HEK293T (cell line): ENCODE measurements around the gene SPDYE6.

ENCODE experiments used
- BHLHE40 ChIP-seq: fragments of 450-650 bp; IDR thresholded peaks from 2 replicates; pipeline ENCODE4 v1.6.1; 2016; ENCODE audit warnings: mild to moderate bottlenecking, moderate library complexity, borderline replicate concordance
- CTBP1 ChIP-seq: fragments of 450-650 bp; IDR thresholded peaks from 2 replicates; pipeline ENCODE4 v1.6.1; 2016; ENCODE audit warnings: borderline replicate concordance
- FOXA1 ChIP-seq: fragments of 450-650 bp; IDR thresholded peaks from 2 replicates; pipeline ENCODE4 v1.6.1; 2016; ENCODE audit warnings: mild to moderate bottlenecking
- FOXM1 ChIP-seq: fragments of 450-650 bp; IDR thresholded peaks from 2 replicates; pipeline ENCODE4 v1.6.1; 2017; ENCODE audit warnings: mild to moderate bottlenecking, borderline replicate concordance
- HDGF ChIP-seq: fragments of 450-650 bp; IDR thresholded peaks from 2 replicates; pipeline ENCODE4 v1.6.1; 2017; ENCODE audit warnings: antibody characterized with exemption, borderline replicate concordance
- LEF1 ChIP-seq: fragments of 450-650 bp; IDR thresholded peaks from 2 replicates; pipeline ENCODE4 v1.6.1; 2017; ENCODE audit warnings: mild to moderate bottlenecking, borderline replicate concordance
- NFRKB ChIP-seq: fragments of 450-650 bp; IDR thresholded peaks from 2 replicates; pipeline ENCODE4 v1.6.1; 2016; ENCODE audit warnings: mild to moderate bottlenecking, moderate library complexity
- SP1 ChIP-seq: fragments of 450-650 bp; IDR thresholded peaks from 2 replicates; pipeline ENCODE4 v1.6.1; 2017
- ZNF384 ChIP-seq: fragments of 450-650 bp; IDR thresholded peaks from 2 replicates; pipeline ENCODE4 v1.6.1; 2016
- TF ChIP-seq, protein P1 (sequence below): fragments of 450-650 bp; IDR thresholded peaks from 2 replicates; pipeline ENCODE4 v1.6.1; 2016

DNA sequence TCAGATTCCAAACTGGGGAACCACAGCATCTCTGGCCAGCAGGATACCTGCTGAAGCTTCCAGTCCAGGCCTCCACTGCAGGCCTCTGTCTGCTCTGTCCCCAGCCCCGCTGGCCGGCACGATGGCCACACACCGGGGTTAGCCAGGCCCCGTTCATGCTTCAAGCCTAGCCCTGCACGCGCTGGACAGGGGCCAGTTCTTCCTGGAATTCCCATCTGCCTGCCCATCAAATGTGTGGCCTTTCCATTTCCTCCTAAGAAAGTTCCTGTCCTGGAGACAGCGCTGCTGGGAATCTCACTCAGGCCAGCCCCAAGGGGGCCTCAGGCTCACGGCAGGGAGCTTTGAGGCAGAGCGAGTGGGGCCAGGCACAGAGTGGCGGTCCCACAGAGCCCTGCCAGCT, 51.6 kb downstream of the SPDYE6 start:
- TF ChIP-seq BHLHE40, result no peak
- TF ChIP-seq, protein P1, sequence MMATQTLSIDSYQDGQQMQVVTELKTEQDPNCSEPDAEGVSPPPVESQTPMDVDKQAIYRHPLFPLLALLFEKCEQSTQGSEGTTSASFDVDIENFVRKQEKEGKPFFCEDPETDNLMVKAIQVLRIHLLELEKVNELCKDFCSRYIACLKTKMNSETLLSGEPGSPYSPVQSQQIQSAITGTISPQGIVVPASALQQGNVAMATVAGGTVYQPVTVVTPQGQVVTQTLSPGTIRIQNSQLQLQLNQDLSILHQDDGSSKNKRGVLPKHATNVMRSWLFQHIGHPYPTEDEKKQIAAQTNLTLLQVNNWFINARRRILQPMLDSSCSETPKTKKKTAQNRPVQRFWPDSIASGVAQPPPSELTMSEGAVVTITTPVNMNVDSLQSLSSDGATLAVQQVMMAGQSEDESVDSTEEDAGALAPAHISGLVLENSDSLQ, result no peak
- no peak for TF ChIP-seq CTBP1
- TF ChIP-seq NFRKB, result no peak
- TF ChIP-seq FOXM1, result no peak
- TF ChIP-seq HDGF, result no peak
- no peak for TF ChIP-seq ZNF384
- TF ChIP-seq FOXA1, result no peak
- TF ChIP-seq LEF1, result no peak
- TF ChIP-seq SP1, result no peak
